ENCODE results near the gene LRRC46. TPM values are rescaled to one million over a fixed set of nuclear protein-coding genes. Genes with fewer than 3 reads are reported as not detected.
A peak's percentile ranks its signal among the peaks of the same experiment; 100 is the strongest.

Gene LRRC46
- polyA plus RNA-seq, 3 donors, result 0.12 to 0.65 (median 0.22) TPM

- Histone ChIP-seq H3K27me3 (ENCODE audit: control insufficient read depth in 2 of 2, insufficient read depth in 2 of 2, low read length in 2 of 2) (peaks cover 6 to 8% of the 10 kb centered on the region in 2 donors), H4K20me1 (ENCODE audit: insufficient read depth, low read length) (no peaks in the 10 kb centered on the region), H3K9me3 (replicated peaks in 1 of 2; ENCODE audit: control insufficient read depth in 1 of 2, insufficient read depth in 1 of 2, low read length in 2 of 2) (peaks cover 7% of the 10 kb centered on the region in 2 donors), H3K36me3 (replicated peaks in 1 of 2; ENCODE audit: control insufficient read depth in 1 of 2, insufficient read depth in 2 of 2, low read length in 2 of 2) (no peaks in the 10 kb centered on the region), H3K9ac (ENCODE audit: insufficient read depth, low read length, poor library complexity, severe bottlenecking) (no peak overlapping the region), H3K4me2 (replicated peaks; ENCODE audit: extremely low read depth, low read length, poor library complexity, severe bottlenecking) (no peak overlapping the region), H2AFZ (ENCODE audit: insufficient read depth, low read depth, low read length, poor library complexity, severe bottlenecking) (no peak overlapping the region), H3K27ac (ENCODE audit: low read depth in 1 of 2, low read length in 2 of 2) (no peak overlapping the region), H3K79me2 (ENCODE audit: insufficient read depth, low read length) (no peaks in the 10 kb centered on the region), H3K4me1 (ENCODE audit: control insufficient read depth in 1 of 2, insufficient read depth in 2 of 2, low read length in 2 of 2) (peaks cover 9 to 10% of the 10 kb centered on the region in 2 donors), H3K4me3 (replicated peaks in 1 of 3; ENCODE audit: low read depth in 2 of 3, low read length in 3 of 3) (no peak overlapping the region)
- intact Hi-C loops (cut with micrococcal nuclease), result no loop called here
- TF ChIP-seq, protein P1, sequence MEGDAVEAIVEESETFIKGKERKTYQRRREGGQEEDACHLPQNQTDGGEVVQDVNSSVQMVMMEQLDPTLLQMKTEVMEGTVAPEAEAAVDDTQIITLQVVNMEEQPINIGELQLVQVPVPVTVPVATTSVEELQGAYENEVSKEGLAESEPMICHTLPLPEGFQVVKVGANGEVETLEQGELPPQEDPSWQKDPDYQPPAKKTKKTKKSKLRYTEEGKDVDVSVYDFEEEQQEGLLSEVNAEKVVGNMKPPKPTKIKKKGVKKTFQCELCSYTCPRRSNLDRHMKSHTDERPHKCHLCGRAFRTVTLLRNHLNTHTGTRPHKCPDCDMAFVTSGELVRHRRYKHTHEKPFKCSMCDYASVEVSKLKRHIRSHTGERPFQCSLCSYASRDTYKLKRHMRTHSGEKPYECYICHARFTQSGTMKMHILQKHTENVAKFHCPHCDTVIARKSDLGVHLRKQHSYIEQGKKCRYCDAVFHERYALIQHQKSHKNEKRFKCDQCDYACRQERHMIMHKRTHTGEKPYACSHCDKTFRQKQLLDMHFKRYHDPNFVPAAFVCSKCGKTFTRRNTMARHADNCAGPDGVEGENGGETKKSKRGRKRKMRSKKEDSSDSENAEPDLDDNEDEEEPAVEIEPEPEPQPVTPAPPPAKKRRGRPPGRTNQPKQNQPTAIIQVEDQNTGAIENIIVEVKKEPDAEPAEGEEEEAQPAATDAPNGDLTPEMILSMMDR (IDR thresholded peaks at IDR 0.05), result no peak
- 57% methylated on average over 5 of the region's 9 CpGs for WGBS (ENCODE audit: insufficient coverage)
- H3K4me1 Mint-ChIP-seq, result peaks cover 19% of the 10 kb centered on the region
- DNase-seq, result no peak
- H3K9me3 Mint-ChIP-seq, result peaks cover 3 to 8% (median 4%) of the 10 kb centered on the region in 7 donors
- H3K27ac Mint-ChIP-seq, result peak overlapping the region in 2 of 7 donors; percentile 19 to 39
- peak overlapping the region in 1 of 2 donors; percentile 32 for H3K4me3 Mint-ChIP-seq
- H3K27me3 Mint-ChIP-seq (ENCODE audit: low read depth in 3 of 3), result peaks cover 10 to 35% (median 19%) of the 10 kb centered on the region in 3 donors
- H3K36me3 Mint-ChIP-seq, result no peaks in the 10 kb centered on the region
Observed at GRCh38 chr17:47877368-47878034, 46.0 kb downstream of the LRRC46 start.

DNA sequence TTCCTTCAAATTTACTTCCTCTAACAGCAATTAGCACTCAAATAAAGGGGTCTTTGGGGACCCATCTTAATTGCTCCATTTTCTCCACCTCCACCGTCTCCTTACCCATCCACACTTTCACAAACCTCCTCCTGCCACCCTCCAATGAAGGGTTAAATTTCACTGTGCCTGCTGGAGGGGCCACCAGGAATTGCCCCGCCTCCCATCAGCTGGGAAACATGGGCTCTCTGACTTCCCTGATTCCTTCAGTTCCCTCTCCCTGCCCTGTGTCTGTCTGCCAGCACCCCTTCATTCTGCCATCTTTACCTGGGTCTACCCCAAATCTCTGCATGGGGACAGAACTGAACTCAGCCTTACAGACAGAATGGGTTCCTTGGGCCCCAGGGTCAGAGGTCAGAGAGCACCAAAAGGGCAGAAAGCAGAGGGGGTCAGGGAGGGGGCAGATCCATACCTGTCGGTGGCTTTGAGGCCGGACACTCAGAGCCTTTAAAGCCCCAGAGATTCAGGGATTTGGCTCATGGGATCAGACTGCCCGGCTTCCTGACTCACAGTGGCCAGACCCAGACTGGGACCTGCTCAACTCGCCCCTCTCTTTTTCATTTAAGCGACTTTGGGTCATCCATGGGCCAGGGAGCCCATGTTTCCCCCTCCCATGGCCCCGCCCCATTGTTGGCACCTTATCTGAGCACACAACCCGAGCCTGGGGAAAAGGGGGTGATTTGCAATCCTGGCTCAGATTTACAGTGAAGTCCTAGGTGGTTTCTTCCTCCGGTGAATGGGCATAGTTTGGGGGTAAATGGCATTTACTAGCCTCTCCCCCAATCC, 46.9 kb downstream of the LRRC46 start:
- Histone ChIP-seq H3K36me3 (replicated peaks in 1 of 2; ENCODE audit: control insufficient read depth in 1 of 2, insufficient read depth in 2 of 2, low read length in 2 of 2) (no peaks in the 10 kb centered on the region), H3K4me1 (ENCODE audit: control insufficient read depth in 1 of 2, insufficient read depth in 2 of 2, low read length in 2 of 2) (peaks cover 12 to 13% of the 10 kb centered on the region in 2 donors), H2AFZ (ENCODE audit: insufficient read depth, low read depth, low read length, poor library complexity, severe bottlenecking) (no peak overlapping the region), H3K4me2 (replicated peaks; ENCODE audit: extremely low read depth, low read length, poor library complexity, severe bottlenecking) (no peak overlapping the region), H3K9ac (ENCODE audit: insufficient read depth, low read length, poor library complexity, severe bottlenecking) (no peak overlapping the region), H3K27me3 (ENCODE audit: control insufficient read depth in 2 of 2, insufficient read depth in 2 of 2, low read length in 2 of 2) (no peaks in the 10 kb centered on the region), H3K27ac (ENCODE audit: low read depth in 1 of 2, low read length in 2 of 2) (no peak overlapping the region), H3K79me2 (ENCODE audit: insufficient read depth, low read length) (no peaks in the 10 kb centered on the region), H4K20me1 (ENCODE audit: insufficient read depth, low read length) (no peaks in the 10 kb centered on the region), H3K4me3 (replicated peaks in 1 of 3; ENCODE audit: low read depth in 2 of 3, low read length in 3 of 3) (no peak overlapping the region), H3K9me3 (replicated peaks in 1 of 2; ENCODE audit: control insufficient read depth in 1 of 2, insufficient read depth in 1 of 2, low read length in 2 of 2) (peaks cover 6 to 7% of the 10 kb centered on the region in 2 donors)
- intact Hi-C loops (cut with micrococcal nuclease), result no loop called here
- WGBS (ENCODE audit: insufficient coverage), result 95% methylated on average over 5 of the region's 10 CpGs
- peaks cover 4 to 26% (median 13%) of the 10 kb centered on the region in 3 donors for H3K27me3 Mint-ChIP-seq (ENCODE audit: low read depth in 3 of 3)
- no peak overlapping the region for H3K4me3 Mint-ChIP-seq
- H3K4me1 Mint-ChIP-seq, result peaks cover 24% of the 10 kb centered on the region
- TF ChIP-seq, protein P1 (IDR thresholded peaks at IDR 0.05), result no peak
- no peak for DNase-seq
- H3K27ac Mint-ChIP-seq, result peak overlapping the region in 1 of 7 donors; percentile 74
- H3K9me3 Mint-ChIP-seq, result peaks cover 3 to 8% (median 4%) of the 10 kb centered on the region in 7 donors
- H3K36me3 Mint-ChIP-seq, result no peaks in the 10 kb centered on the region
